Activated effector memory CD4-positive, alpha-beta T cell treated with anti-CD3 and anti-CD28 coated beads, Interleukin-2, amount 50 U/mL, for 16 hours (primary cell): ENCODE results near the gene TNIP2.
"Not testable (repeated sequence)": the region's sequence is repeated elsewhere in the genome, so short reads cannot be mapped to it uniquely, and the experiment has no call there.

ENCODE experiments used
- DNase-seq: peaks from one replicate; pipeline ENCODE4 v3.0.0-alpha.2; 2020

TNIP2 gene

GRCh38 chr4:2743518-2744445, 12.4 kb downstream of the TNIP2 start:
- no peak for DNase-seq

DNA sequence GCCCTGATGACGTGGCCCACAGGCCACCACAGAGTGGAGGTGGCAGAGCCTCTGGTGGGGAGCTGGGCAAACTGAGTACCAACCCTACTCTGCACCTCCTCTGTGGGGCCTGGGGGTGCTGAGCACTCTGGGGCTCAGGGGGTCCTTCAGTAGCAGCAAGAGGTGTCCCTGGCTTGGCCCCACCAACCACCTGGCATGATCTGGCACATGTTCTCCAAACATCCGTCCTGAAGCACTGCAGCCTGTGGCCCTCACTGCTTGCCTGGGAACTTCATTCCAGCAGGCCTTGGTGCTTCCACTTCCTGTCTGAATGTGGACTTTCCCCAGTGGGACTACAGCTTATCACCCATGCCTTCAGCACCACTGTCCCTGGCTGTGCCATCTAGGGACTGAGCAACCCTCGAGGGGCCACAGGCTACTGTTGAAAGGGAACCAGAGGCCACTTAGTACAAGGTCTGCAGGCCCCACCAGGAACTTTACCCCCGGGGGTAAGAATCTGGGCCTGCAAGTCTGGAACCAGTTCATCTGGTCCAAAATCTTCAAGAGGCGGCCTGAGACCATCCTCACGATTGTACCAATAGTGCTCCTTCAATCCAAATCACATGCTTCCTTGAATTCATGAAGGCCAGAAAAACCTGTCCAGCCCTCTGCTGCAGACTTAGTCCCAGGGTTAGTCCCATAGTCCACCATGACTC, 13.2 kb downstream of the TNIP2 start:
- DNase-seq = no peak

GRCh38 chr4:2742081-2742822, 13.9 kb downstream of the TNIP2 start:
- DNase-seq = no peak

DNA sequence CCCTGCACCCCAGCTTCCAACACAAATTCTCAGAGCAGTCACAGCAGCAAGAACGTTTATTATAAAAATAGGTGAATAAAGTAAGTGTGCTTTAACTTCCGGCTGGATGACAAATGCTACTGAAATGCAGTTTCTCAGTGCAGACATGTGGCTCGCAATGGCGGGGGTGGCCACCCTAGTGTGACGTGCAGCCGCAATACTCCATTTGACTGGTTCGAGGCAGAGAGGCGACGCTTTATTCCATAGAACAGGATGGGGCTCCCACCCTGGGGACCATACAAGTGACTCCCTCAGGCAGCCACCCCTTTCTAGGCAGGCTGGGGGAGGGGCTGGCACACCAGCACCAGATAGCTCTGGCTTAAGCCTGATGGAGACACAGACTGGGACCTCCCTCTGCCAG, 14.5 kb downstream of the TNIP2 start:
- no peak for DNase-seq

GRCh38 chr4:2738296-2738695, 17.8 kb downstream of the TNIP2 start:
- DNase-seq = not testable (repeated sequence)

DNA sequence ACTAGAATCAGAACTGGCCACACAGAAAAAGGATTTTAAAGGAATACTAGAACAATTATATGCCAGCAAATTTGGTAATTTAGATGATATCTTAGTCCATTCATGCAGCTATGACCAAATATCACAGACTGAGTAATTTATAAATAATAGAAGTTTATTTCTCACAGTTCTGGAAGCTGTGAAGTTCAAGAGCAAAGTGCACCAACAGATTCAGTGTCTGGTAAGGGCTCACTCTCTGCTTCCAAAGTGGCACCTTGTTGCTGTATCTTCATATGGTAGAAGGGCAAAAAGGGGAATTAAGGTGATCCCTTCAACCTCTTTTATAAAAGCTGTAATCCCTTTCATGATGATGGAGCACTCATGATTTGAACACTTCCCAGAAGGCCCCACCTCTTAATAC, 20.3 kb downstream of the TNIP2 start:
- DNase-seq = no peak

DNA sequence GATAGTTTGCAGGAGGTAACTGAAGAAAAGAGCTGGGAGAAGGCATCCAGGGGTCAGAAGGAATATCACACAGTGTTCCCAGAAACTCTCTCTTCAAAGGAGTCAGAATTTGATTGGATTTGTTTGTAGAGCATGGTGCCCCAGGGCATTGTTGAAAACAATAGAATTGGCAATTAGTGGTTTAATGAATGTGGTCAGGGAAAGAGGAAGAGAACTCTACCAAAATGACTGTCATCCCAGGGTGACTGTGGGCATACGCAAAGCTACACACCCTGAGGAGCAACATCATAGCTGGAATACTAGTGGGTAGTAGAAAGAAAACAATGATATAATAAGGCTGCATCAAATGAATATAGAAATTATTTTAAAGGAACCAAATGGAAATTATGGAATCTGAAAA, 21.5 kb downstream of the TNIP2 start:
- DNase-seq = no peak

DNA sequence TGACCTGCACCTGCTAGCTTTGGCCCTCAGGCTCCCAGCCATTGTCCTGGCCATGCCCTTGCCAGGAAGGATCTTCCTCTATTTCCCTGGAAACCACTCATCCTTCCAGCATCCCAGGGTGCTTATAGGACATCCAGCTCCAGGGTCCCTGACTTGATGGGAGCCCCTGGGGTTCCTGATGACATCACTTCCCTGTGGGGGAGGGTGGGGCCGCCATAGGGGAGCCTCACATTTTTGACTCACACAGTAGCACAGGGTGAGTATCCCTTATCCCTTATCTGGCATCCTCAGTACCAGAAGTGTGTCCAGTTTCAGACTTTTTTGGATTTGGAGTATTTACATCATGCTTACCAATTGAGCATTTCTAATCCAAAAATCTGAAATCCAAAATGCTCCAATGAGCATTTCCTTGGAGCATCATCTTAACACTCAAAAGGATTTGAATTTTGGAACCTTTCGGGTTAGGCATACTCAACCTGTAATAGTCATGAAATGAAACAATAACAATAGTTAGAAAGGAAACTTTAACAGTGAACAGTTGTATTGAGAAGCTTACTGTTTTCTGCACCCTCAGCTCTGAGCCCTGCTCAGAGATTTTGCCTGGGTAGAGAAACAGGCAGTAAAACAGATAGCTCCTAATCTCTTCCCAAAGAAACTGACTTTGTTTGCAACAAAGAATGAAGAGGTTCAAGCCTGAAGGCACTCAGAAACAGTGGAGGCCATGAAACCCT, 22.1 kb downstream of the TNIP2 start:
- DNase-seq = no peak

DNA sequence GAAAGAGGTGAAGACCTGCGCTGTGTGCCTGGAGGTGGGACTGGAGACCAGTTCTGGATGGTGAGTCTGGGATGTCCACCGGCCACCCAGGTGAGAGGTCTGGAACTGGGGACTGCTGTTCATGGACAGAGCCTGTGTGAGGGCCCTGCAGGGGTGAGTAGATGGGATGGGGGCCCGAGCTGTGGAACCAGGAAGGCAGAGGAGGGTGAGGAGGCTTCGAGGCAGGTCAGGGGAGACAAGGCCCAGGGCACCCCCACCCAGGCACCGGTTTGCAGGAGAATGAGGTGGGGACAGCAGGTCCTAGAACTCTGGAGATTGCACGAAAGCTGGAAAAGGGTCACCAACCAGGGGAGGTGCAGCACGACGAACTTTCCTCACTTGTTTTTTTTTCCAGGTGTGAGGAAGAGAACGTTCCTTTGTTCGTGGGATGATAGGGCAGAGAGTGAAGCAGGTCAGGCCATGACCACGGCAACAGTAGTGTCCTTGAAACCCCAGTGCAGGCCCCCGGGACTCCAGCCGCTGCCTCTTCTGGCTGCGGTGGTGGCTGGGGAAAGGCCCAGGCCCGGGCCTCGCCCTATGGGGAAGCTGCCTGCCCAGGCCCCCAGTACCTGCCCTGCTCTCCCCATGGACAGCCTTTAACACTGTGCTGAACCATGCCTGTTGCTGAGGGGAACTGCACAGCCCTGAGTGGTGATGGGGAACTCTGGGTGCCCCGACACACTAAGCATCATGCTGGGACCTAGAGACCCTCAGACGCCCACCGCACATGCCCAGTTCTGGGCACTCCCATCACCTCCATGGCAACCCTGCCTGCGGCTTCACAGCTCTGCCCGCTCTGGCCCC, 22.9 kb downstream of the TNIP2 start:
- DNase-seq = no peak

GRCh38 chr4:2732526-2732925, 23.6 kb downstream of the TNIP2 start:
- no peak for DNase-seq

- DNase-seq = no peak
Observed at GRCh38 chr4:2731907-2732317, 24.2 kb downstream of the TNIP2 start.

- peak; percentile 42 for DNase-seq
Observed at GRCh38 chr4:2729533-2729875, 26.6 kb downstream of the TNIP2 start.

GRCh38 chr4:2728806-2729532, 27.2 kb downstream of the TNIP2 start:
- DNase-seq = peak; percentile 30

DNA sequence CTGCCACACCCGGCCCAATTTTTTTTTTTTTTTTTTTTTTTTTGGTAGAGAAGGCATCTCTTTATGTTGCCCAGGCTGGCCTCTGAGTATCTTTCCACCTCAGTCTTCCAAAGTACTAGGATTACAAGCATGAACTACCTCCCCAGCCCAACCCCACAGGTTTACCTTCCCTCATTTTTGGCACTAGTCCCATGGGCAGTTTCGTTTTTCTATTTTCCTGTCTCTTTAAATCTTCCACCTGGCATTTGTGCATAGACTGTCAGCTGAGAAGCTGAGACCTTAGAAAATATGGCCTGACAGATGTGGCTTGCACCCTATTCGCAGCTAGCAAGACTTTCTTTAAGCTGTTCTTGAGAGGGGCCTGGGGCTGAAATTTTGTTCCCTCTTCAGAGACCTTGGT, 27.9 kb downstream of the TNIP2 start:
- no peak for DNase-seq

DNA sequence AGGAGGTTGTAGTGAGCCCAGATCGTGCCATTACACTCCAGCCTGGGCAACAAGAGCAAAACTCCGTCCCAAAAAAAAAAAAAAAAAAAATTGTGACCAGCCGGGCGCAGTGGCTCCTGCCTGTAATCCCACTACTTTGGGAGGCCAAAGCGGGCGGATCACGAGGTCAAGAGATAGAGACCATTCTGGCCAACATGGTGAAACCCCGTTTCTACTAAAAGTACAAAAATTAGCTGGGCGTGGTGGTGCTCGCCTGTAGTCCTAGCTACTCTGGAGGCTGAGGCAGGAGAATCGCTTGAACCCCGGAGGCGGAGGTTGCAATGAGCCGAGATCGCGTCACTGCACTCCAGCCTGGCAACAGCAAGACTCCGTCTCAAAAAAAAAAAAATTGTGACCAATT, 29.3 kb downstream of the TNIP2 start:
- peak; percentile 28 for DNase-seq

- peak; percentile 24 for DNase-seq
Observed at GRCh38 chr4:2725380-2725779, 30.8 kb downstream of the TNIP2 start.

DNA sequence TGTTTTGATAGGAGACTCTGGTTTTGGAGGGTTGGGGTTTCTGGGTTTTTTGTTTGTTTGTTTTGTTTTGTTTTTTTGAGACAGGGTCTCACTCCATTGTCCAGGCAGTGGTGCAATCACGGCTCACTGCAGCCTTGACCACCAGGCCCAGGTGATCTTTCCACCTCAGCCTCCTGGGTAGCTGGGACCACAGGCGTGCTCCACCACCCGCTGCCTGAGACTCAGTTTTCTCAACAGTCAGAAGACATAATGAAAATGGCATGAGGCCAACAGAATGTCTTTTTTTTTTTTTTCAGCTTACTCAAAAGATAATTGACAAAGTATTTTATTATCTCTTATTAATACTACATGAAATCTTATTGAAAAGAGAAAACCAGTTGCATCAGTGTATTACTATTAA, 32.4 kb downstream of the TNIP2 start:
- DNase-seq = peak; percentile 49

- peak; percentile 47 for DNase-seq
Observed at GRCh38 chr4:2722033-2722432, 34.1 kb downstream of the TNIP2 start.

DNA sequence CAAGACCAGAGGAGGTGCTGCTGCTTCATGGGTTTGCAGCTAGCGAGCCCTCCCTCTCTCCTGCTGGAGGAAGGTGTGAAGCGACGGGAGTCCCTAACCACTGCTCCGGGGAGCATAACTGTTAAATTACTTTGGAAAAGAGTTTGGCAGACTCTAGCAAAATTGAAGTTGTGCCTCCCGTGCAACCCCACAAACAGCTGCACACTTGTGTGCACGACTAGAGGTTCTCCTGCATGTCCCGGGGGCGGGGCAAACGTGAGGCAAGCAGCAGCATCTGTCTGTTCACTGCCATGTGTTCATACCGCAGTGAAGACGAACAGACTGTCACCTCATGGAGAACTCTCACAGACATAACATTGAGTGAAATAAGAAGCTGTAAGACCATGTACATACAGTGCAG, 34.5 kb downstream of the TNIP2 start:
- DNase-seq = peak; percentile 36

GRCh38 chr4:2716236-2716635, 39.9 kb downstream of the TNIP2 start:
- DNase-seq = peak; percentile 49

GRCh38 chr4:2715426-2715825, 40.7 kb downstream of the TNIP2 start:
- peak; percentile 50 for DNase-seq
